HG02571 (cell line): ENCODE measurements around the gene AMFR.

ENCODE experiments used
- ATAC-seq: cut with Tn5 transposase; IDR thresholded peaks from one replicate; pipeline ENCODE4 v1.9.1; 2021; ENCODE audit warnings: mild to moderate bottlenecking, moderate library complexity; ENCODE audit not compliant: unreplicated experiment

Gene AMFR

GRCh38 chr16:56349086-56349415 lies 76.3 kb downstream of the AMFR start:
- ATAC-seq = no peak

GRCh38 chr16:56348168-56349085 lies 76.9 kb downstream of the AMFR start:
- no peak for ATAC-seq

GRCh38 chr16:56347670-56348069 lies 77.7 kb downstream of the AMFR start:
- ATAC-seq = no peak

GRCh38 chr16:56347166-56347565 lies 78.2 kb downstream of the AMFR start:
- ATAC-seq = no peak

GRCh38 chr16:56346131-56346890 lies 79.0 kb downstream of the AMFR start:
- no peak for ATAC-seq

- no peak for ATAC-seq
These were observed 79.8 kb downstream of the AMFR start for GRCh38 chr16:56345406-56346050.

- ATAC-seq = no peak
These were observed 80.6 kb downstream of the AMFR start for GRCh38 chr16:56344518-56345405.

GRCh38 chr16:56343661-56344517 lies 81.5 kb downstream of the AMFR start:
- no peak for ATAC-seq

- ATAC-seq = no peak
These were observed 83.5 kb downstream of the AMFR start for GRCh38 chr16:56341656-56342399.

- no peak for ATAC-seq
These were observed 84.4 kb downstream of the AMFR start for GRCh38 chr16:56340864-56341365.

- no peak for ATAC-seq
These were observed 84.9 kb downstream of the AMFR start for GRCh38 chr16:56340416-56340815.

GRCh38 chr16:56339431-56340195 lies 85.7 kb downstream of the AMFR start:
- ATAC-seq = no peak

- no peak for ATAC-seq
These were observed 86.6 kb downstream of the AMFR start for GRCh38 chr16:56338566-56339318.

GRCh38 chr16:56337858-56338325 lies 87.5 kb downstream of the AMFR start:
- ATAC-seq = no peak

GRCh38 chr16:56337131-56337857 lies 88.1 kb downstream of the AMFR start:
- ATAC-seq = no peak

GRCh38 chr16:56336711-56337110 lies 88.6 kb downstream of the AMFR start:
- no peak for ATAC-seq
